Left kidney (tissue), 2 donors: Measurements from ENCODE around the gene GPRC5A. TPM values are rescaled to one million over a fixed set of nuclear protein-coding genes. Genes with fewer than 3 reads are reported as not detected.

Source experiments
- DNase-seq: peaks from one replicate; pipeline ENCODE4 v3.0.0-alpha.2; 2013
- polyA plus RNA-seq: library from polyadenylated mRNA; unstranded; fragments of 120-200 nt; gene quantifications from one replicate; pipeline ENCODE4 v1.2.1, GENCODE V29; 2013; ENCODE audit not compliant: insufficient read length

The GPRC5A gene
- polyA plus RNA-seq, 1 donor: 7.9 TPM

DNA sequence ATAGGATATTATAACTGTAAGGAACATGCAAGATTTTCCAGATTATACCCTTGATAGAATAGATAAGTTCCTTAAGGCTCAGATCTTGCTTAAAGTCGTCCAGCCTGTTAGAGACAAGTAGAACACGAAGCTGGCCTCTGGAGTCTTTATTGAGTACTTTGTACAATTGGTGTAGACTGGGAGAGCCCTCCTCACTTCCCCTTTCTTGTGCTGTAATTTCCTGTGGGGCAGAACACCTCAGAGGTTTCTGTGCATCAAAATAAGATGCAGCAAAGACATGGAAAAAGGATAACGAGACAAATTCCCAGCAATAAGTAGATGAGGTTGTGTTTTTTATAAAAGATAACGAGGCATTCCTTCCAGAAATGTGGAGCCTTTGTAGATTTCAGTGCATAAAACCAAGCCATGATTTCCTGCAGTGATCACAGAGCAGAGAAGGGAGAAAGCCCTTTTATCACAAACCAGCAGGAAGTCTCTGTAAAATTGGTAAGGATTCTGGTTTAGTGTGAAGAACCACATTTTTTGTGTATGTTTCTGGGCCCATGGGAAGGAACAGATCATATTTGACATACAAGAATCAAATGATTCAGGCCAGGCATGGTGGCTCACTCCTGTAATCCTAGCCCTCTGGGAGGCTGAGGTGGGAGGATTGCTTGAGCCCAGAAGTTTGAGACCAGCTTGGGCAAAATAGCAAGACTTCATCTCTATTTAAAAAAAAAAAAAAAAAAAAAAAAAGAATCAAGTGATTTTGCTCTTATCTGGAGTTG, 18.0 kb downstream of the GPRC5A start:
- DNase-seq: no peak

DNA sequence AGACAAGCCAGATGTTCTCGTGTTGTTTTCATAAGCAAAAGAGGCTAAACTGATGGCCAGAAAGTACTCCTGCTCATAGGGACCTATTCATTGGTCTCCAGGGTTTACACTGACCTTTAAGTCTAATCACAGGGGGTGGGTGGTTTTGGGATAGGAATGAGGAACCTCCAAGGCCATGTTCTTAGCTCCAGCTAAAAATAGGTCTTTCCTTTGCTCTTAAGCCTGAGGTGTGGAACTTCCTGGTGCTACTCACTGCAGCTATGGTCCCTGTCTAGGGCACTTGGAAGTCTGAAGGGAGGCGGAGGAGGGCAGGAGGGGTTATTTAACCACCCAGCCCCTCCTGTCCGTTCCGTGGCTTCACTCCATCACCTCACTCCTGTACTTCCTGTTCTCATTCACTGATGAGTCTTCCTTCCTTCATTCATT, 18.6 kb downstream of the GPRC5A start:
- no peak for DNase-seq

DNA sequence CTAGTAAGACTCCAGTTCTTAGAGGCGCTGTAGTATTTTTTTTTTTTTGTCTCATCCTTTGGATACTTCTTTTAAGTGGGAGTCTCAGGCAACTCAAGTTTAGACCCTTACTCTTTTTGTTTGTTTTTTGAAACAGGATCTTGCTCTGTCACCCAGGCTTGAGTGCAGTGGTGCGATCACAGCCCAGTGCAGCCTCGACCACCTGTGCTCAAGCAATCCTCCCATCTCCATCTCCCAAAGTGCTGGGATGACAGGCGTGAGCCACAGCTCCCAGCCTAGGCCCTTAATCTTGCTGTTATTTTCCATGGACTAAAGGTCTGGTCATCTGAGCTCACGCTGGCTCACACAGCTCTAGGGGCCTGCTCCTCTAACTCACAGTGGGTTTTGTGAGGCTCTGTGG, 21.3 kb downstream of the GPRC5A start:
- no peak for DNase-seq

DNA sequence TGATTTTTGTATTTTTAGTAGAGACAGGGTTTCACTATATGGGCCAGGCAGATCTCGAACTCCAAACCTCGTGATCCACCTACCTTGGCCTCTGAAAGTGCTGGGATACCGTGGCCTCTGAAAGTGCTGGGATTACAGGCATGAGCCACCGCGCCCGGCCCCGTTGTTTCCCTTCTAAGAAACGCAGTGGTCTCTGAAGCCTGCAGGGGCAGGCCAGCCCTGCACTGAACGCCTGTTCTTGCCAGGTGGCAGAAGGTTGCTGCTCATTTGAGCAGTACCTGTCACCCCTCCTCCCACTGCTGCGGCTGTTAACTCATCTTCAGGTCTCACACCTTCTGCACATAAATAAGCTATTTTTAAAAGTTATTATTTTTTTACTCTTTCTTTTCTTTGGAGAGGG, 24.3 kb downstream of the GPRC5A start:
- DNase-seq: no peak

DNA sequence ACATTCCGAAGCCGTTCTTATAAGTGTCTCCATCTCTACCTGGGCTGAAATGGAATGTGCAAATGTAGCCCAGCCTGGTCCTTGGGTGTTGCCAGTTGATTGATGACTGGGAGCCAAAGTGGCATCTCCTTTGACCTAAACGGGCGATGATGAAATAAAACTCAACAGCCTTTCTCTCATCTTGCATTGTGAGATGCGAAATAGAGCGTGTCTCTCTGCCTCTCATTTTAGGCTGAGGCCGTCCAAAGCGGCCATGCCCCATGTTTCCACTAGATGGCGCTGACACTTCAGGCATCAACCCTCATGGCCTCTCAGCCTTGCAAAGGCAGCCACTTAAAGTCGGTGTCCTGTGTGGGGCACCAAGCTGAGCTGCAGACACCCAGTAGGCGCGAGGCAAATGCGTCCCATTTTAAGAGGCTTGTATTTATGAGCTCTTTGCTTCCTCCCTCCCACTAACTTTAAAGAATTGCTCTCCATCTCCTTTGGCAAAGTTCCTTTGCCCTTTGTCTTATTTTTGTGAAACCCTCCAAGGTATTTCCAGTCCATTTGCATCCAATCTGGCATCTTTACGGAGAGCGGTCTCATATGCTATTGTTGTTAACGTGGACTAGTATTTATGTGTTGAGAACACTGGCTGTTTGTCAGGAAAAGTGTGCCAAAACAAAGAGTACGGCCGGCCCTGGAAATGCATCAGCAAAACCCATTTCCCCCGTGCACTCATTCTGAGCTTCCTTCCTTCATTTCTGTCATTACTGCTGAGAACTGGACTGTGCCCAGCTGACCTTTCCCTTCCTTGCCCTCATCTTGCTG, 25.0 kb downstream of the GPRC5A start:
- DNase-seq: peak; percentile 89

DNA sequence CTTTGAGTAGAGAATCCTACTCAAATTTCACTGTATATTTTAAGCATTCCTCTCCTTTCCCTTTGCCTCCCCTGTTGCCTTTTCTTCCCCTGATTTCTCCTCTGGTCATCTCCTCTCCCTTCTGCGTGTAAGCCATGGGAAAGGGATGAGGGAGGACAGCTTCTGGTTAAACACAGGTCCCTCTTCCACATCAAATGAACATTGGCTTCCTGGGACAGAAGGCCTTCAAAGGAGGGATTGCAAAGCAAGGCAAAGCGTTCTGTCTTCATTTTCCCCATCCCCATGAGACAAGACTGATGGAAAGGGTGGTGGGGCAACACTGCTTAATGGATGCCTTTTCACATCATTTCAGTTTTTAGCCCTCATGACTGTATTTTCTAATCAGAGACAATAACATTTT, 26.2 kb downstream of the GPRC5A start:
- DNase-seq: no peak

DNA sequence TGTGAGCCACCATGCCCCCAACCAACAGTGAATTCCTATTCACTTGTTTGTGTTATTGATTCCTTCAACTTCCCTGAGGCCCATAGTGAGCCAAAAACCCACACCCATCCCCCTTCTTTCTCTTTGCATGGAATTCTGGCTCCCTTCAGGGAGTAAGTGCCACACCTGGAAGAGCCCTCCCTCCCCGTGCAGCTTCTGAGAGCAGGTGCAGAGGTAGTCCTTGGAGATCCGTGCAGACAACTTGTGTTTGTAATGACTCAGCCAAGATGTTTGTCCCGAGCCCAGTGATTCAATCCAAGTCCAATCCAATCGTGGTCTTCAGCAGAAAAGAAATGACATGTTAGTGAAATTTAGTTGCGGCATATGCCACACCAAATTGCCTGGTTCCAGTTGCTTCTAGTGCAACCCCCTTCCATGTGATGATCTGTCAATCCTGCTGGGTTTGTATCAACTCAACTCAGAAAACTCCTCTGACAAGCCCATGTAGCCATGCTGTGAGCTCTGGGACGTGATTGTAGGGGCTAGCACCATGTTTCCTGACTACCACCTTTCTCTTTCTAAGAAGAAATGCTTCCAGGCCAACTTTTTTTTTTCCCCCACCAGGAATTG, 27.5 kb downstream of the GPRC5A start:
- DNase-seq: no peak

DNA sequence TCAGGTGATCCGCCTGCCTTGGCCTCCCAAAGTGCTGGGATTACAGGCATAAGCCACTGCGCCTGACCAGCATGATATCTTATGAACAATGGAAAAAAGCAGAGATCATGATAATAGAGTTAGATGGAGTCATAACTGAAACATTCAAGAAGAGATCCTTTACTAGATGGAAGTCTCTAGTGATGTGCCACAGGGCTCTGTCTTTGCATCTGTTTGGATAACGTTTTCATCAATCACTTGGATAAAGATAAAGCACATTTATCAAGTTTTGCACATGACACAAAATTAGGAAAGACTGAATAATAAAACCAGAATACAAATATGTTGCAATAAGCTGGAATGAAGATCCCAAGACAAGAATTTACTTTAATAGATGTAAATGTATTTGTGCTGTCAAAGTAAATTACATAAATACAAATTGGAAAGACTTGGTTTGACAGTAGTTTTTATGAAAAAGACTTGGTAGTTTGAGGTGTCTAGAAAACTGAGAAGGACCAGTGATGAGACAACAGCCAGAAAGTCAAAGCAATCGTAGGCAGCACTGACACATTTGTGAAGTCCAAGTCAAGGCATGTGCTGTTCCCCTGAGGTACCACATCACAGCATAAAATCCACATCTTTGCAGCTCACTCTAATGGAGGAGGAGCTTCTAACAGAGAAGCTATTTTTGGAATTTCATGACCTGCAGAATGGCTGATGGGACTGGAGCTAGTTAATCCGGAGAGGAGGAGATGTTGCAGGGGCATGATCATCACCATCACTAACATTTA, 28.5 kb downstream of the GPRC5A start:
- no peak for DNase-seq

DNA sequence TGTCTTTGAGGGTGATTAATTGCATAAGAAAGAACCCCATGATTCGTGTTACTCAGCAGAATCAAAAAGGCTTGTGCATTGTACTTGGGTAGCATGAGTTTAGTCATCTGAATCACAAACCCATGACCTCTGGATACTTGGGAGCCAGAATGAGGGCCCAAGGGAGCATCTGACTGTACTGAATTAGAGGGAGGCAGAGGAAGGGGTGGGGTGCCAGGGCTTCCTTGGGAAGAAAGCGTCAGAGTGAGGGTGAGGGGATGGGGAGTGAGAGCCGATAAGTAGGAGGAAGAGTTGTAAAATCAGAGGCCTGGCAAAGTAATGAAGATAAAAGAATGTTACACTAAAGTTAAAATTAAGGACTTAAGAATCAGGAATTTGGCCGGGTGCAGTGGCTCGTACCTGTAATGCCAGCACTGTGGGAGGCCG, 30.8 kb downstream of the GPRC5A start:
- DNase-seq: no peak

DNA sequence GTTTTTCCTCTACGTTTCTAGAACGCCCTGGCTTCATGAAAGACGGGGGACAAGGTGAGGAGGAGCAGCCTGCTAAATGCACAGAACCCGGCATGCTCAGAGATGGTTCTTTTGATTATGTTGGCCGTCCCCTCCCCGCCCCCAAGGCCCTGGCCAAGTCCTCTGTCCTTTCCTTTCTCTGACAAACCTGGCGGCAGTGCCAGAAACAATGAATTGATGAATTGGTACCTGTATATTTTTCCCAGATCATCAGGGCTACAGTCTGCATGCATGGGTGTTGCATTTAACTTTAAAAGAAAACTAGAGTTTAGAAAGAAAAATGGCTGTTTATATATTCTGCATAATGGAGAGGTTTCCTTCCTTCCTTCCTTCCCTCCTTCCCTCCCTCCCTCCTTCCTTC, 31.6 kb downstream of the GPRC5A start:
- no peak for DNase-seq

DNA sequence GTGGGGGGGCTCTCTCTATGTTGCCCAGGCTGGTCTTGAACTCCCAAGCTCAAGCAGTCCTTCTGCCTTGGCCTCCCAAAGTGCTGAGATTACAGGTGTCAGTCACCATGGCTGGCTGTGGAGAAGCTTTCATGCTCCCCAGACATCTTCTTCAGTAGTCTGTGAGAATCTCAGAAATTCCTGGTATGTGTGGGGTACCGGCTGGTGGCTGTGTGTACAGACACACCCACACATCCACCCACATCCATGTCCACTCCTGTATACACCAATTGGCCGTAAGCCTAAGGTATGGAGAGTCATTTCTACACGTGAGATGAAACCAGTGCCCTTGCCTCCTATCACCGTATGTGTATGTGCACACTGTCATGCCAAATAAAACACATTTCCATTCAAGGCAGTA, 32.8 kb downstream of the GPRC5A start:
- DNase-seq: no peak

DNA sequence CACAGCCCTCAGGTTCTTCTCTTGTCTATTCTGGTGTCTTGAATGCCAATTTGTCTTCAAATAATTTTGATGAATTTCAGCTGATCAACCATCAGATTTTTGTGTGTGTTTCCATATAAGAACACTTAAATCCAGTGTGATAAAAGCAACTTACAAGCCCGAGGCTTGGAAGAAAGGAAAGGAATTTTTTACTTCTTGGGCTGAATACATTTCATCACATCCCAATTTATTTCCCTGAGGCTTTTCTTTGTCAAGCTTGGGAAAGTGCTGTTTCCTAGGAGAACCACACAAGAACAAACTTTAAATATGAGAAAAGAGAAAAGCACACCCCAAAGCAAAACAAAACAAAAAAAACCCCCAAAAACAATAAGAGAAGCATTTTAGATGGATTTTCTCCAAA, 34.0 kb downstream of the GPRC5A start:
- DNase-seq: no peak

DNA sequence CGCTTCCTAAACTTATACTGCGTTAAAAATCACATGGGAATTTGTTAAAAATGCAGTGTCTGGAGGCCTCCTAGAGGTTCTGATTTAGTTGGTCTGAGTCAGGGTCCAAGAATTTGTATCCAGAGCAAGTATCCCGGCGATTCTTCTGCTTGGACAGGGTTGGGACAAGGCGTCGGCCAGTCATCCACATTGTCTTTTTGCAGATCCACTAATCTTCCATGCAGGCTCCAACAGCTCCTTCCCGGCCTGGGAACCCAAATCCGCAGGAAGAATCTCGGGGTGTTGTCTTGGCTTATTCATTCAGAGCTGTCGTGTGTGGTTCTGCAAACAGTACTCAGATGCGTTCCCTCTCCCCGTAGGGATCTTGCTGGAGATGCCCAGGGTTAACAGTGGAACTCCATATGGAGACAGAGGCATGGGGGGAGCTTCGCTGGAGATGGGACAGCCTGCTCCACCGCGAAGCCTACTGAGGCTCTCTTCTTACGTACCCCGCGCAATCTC, 35.3 kb downstream of the GPRC5A start:
- DNase-seq: no peak

DNA sequence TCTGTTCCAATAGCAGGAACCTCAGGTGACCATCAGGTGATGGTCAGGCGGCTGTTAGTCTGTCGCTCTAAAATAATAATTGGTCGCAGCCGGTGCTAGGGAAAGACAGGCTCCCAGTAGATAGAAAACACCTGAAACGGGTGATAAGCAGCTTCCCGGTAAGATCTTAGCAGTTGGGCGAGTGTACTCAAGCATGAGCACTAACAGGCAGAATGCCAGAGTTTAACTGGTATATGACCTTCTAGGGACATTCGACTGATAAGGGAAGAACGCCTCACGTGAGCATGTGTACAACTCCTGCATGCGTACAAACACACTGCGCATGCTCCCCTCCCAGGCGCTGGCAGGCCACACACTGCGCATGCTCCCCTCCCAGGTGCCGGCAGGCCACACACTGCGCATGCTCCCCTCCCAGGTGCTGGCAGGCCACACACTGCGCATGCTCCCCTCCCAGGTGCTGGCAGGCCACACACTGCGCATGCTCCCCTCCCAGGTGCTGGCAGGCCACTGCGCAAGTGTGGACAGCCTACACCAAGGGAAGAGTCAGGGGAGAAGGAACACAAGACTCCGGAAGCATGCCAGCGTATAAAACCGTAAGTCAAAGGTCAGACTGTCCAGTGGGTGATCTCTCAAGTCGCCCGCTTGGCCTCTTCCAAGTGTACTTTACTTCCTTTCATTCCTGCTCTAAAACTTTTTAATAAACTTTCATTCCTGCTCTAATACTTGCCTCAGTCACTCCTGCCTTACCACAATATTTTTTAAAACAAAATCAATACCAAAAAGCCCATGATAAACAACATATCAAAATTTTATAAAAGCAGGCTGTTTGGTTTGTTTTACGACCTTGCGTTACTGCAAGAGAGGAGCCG, 36.1 kb downstream of the GPRC5A start:
- no peak for DNase-seq

DNA sequence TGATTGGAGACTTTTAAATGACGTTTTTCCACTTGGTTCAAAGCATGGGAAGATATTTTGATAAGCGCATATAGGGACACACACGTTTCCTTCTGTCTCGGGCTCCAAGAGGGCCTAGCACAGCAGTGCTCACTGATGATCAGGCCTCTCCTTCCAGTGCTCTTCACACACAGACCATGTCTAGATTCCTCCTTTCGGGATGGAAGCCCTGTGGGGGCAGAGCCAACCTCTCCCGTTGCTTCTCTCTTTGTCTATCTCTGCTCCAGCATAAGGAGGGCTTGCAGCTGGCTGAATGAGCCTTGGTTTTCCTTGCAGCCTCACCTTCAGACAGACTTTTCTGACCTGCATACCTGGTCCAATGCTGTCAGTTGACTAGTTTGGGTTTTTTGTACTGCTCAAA, 38.3 kb downstream of the GPRC5A start:
- DNase-seq: no peak

DNA sequence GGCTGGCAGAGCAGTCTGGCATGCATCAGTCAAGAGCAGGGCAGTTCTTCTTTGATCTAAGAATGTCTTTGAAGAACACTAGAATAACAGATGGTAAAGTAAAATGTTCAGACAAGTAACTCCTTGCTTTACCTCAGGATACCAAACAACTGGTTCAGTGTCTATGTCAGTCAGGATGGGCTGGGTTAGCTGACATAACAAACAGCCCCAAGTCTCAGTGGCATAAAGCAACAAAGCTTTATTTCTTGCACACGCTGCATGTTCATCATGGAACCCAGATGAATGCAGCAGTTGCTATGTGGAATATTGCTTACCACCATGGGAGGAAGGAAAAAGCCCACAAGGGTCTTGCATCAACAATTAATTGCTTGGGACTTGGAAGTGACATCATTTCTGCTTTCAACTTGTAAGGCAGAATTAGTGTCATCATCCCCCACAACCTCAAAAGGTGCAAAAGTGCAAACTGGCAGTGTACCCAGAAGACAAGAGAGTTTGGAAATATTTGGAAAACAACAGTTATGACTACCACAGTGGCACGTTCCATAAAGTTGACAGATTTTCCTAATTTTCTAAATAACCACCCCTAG, 39.4 kb downstream of the GPRC5A start:
- DNase-seq: no peak

DNA sequence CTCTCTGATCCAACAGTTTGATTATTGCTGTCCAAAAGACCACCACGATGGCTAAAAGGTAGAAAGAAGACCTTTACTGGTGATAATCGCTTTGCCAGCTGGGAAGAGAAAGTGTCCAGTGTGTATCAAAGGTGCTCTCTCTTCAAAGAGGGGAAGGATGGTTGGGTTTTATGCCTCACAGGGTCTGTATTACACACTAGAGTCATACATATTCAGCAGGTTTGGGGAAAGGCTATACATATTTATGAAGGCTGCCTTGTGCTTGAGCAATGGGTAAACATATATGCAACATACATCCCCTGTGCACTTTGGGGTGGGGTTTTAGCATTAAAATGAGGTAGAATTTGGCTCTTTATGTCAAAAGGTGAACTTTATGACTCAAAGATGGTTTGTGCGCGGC, 42.4 kb downstream of the GPRC5A start:
- no peak for DNase-seq

DNA sequence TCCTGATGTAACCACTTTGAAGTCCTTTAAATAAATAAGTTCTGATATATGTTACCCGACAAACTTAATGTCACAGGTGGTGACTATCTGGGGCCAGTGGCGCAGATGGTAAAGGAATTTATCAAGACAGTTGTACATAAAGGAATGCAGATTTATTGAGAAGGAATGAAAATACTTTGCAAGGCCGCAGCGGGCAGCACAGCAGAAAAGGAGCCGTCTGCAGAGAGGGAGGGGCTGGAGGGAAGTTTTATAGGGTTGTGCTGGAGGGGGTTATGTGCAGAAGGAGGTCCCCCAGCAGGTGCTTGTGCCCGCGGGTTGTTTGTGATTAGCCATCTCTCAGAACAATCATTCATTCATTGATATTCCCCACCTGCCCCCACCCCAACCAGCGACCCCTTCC, 43.2 kb downstream of the GPRC5A start:
- DNase-seq: no peak

DNA sequence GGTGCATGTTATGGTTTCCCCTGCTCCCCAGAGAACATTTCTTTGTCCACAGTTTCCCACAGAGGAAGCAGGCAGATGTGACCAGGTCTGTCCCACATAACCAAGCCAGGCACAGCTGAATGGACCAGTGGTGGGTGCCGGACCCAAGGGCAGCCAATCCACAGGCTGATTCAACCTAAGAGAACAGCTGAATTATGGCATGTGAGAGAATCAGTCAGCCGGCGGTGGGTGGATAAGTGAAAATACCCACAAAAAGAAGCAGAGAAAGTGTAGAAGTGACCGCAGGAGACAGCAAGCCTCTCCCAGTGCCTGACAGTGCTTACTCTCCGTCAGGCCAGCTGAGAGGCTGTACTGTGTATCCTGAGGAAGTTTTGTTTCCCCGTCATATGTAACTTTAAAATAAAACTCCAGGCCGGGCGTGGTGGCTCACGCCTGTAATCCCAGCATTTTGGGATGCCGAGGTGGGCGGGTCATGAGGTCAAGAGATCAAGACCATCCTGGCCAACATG, 45.7 kb downstream of the GPRC5A start:
- DNase-seq: no peak

DNA sequence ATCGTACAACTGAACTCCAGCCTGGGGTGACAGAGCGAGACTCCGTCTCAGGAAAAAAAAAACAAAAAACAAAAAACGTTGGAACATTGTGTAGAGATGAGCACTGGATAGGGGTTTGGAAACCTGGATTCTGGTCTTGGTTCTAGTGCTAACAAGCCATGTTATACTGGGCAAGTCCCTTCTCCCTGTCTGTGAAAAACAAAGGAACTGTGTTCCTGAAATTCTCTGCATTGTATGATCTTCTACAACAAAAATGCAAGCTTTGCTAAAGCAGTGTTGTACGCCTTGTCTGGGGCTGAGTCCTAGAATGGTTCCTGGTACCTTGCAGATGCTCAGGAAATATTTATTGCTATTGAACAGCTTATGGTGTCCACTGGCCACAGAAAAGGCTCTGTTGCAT, 47.2 kb downstream of the GPRC5A start:
- DNase-seq: no peak

DNA sequence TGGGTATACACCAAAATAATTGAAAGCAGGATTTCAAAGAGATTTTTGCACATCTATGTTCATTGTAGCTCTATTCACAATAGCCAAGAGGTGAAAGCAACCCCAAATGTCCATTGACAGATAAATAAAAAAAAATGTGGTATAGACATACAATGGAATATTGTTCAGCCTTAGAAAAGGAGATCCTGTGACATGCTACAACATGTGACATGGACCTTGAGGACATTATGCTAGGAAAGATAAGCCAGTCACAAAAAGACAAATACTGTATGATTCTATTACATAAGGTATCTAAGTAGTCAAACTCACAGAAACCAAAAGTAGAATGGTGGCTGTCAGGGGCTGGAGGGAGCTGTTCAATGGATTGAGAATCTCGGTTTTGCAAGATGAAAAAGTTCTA, 48.5 kb downstream of the GPRC5A start:
- no peak for DNase-seq
